NT2/D1 (cell line): ENCODE data around the gene ME1.

Experiments
- SUZ12 ChIP-seq: IDR thresholded peaks from 2 replicates; pipeline ENCODE4 v1.6.1; 2011; ENCODE audit not compliant: insufficient read length, insufficient read depth; ENCODE audit errors: extremely low read depth
- ZNF274 ChIP-seq: IDR thresholded peaks from 2 replicates; pipeline ENCODE4 v1.6.1; 2011; ENCODE audit warnings: mild to moderate bottlenecking, low read depth, low read length

DNA sequence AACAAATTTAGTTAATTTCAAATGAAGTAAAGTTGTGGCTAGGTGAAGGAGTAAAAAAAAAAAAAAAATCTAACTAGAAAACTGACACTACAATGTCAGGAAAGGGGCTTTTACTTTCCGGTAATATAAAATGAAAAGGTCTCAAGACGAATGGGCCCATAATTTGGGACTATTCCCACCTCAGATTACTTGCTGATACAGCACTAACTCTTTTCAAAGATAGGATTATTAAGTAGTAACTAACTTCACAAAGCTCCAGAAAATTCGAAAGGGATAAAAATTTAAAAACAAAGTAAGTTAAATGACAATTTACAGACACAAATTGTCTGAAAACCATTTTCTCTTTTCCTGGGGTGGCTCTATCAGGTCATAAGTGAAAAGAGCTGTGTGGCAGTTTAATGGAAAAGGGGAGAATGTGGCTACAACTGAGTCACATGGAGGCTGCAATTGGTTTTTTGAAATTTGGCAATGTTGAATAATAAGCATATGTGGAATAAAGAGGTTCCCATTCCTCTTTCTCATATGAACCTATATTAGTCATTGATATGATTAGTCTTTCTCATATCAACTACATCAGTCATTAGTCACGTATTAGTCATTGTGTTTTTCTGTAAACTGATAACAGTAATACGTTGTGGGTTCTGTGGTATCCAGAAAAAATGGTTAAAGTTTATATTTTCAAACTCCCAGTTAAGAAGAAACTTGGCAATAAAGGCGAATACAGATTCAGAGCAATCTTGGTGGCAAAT lies 159.7 kb downstream of the ME1 start:
- TF ChIP-seq ZNF274 (no peak), SUZ12 (no peak)
